SK-N-SH (cell line): Measurements from ENCODE around the gene PRMT7. TPM values are rescaled to one million over a fixed set of nuclear protein-coding genes. Genes with fewer than 3 reads are reported as not detected.

ENCODE experiments used
- CTCF ChIA-PET: fragments of 300-600, 350-600 bp; formaldehyde crosslinking; extraction: SDS; loops from one replicate; lab custom pipeline; 2021; lab: Yijun Ruan, JAX
- POLR2A ChIA-PET: fragments of 350-600 bp; sonication (Branson Sonifier 250); formaldehyde crosslinking; extraction: SDS; loops from one replicate; lab custom pipeline; 2020; ENCODE audit warnings: antibody characterized with exemption, inconsistent platforms; lab: Yijun Ruan, JAX
- DNase-seq: peaks from one replicate; pipeline ENCODE4 v3.0.0; 2012
- H2AFZ ChIP-seq: fragments of 200-600 bp; sonication (generic); 2 replicates; pipeline ENCODE4 v1.8.1; 2016; ENCODE audit warnings: antibody characterized with exemption, mild to moderate bottlenecking, low read depth
- H3F3A ChIP-seq: fragments of 200-600 bp; sonication (generic); replicated peaks from 2 replicates; pipeline ENCODE3; 2016; ENCODE audit warnings: antibody characterized with exemption, mild to moderate bottlenecking; ENCODE audit not compliant: insufficient read depth
- H3K27ac ChIP-seq, 2 experiments: fragments of 200-500 bp in 1 of 2; fragments of 200-600 bp in 1 of 2; sonication (Bioruptor generic) in 1 of 2; sonication (generic), shearing (Covaris generic) in 1 of 2; 2 replicates each; pipeline versions ENCODE4 v1.5.1 to v1.6.1; 2014 to 2016; ENCODE audit warnings: low read depth in 2 of 2, inconsistent platforms in 1 of 2, low read length in 1 of 2, mild to moderate bottlenecking in 1 of 2, mixed read lengths in 1 of 2
- H3K27me3 ChIP-seq: fragments of 200-600 bp; sonication (generic), shearing (Covaris generic); 2 replicates; pipeline ENCODE4 v1.6.1; 2016; ENCODE audit warnings: mixed run types; ENCODE audit not compliant: insufficient read depth
- H3K36me3 ChIP-seq, 2 experiments: fragments of 200-500 bp in 1 of 2; fragments of 200-600 bp in 1 of 2; sonication (Bioruptor generic) in 1 of 2; sonication (generic) in 1 of 2; replicated peaks in 1 of 2; 2 replicates each; pipeline versions ENCODE3 to v1.5.1; 2014 to 2016; ENCODE audit warnings: low read length in 1 of 2, mild to moderate bottlenecking in 1 of 2; ENCODE audit not compliant: insufficient read depth in 2 of 2, control insufficient read depth in 1 of 2
- H3K4me1 ChIP-seq, 2 experiments: fragments of 200-500 bp in 1 of 2; fragments of 200-600 bp in 1 of 2; sonication (Bioruptor generic) in 1 of 2; sonication (generic), shearing (Covaris generic) in 1 of 2; 2 replicates each; pipeline versions ENCODE4 v1.5.1 to v1.6.1; 2014 to 2016; ENCODE audit warnings: low read depth in 1 of 2, low read length in 1 of 2, mixed run types in 1 of 2; ENCODE audit not compliant: insufficient read depth in 2 of 2, control insufficient read depth in 1 of 2
- H3K4me2 ChIP-seq: fragments of 200-600 bp; sonication (generic), shearing (Covaris generic); 2 replicates; pipeline ENCODE4 v1.6.1; 2017; ENCODE audit warnings: mixed run types
- H3K4me3 ChIP-seq, 2 experiments: fragments of 200-500 bp in 1 of 2; fragments of 200-600 bp in 1 of 2; sonication (Bioruptor generic) in 1 of 2; sonication (generic), shearing (Covaris generic) in 1 of 2; 2 replicates each; pipeline versions ENCODE4 v1.5.1 to v1.8.1; 2014 to 2016; ENCODE audit warnings: low read depth in 2 of 2, inconsistent platforms in 1 of 2, low read length in 1 of 2, mild to moderate bottlenecking in 1 of 2, mixed read lengths in 1 of 2, moderate library complexity in 1 of 2
- H3K79me2 ChIP-seq: fragments of 200-600 bp; sonication (generic); 2 replicates; pipeline ENCODE4 v1.8.1; 2017; ENCODE audit warnings: mild to moderate bottlenecking; ENCODE audit not compliant: insufficient read depth
- H3K9ac ChIP-seq: fragments of 200-600 bp; sonication (generic); 2 replicates; pipeline ENCODE4 v1.6.1; 2017; ENCODE audit warnings: mixed run types
- H3K9me2 ChIP-seq: fragments of 200-600 bp; sonication (generic); 2 replicates; pipeline ENCODE4 v1.6.1; 2017; ENCODE audit warnings: mixed run types
- H3K9me3 ChIP-seq: fragments of 200-600 bp; sonication (generic); 2 replicates; pipeline ENCODE4 v1.6.1; 2017; ENCODE audit warnings: mixed run types, mild to moderate bottlenecking, moderate library complexity
- H4K20me1 ChIP-seq: fragments of 200-600 bp; sonication (generic); 2 replicates; pipeline ENCODE4 v1.6.1; 2017; ENCODE audit warnings: mild to moderate bottlenecking, mixed run types; ENCODE audit not compliant: insufficient read depth
- ELF1 ChIP-seq: IDR thresholded peaks from 2 replicates; pipeline ENCODE4 v1.4.0; 2012
- GATA2 ChIP-seq: sonication (generic); formaldehyde crosslinking; IDR thresholded peaks from 2 replicates; pipeline ENCODE4 v1.5.0; 2020; ENCODE audit warnings: mild to moderate bottlenecking, missing genetic modification reagents
- MEF2A ChIP-seq: IDR thresholded peaks from 2 replicates; pipeline ENCODE4 v1.4.0; 2012; ENCODE audit warnings: low read depth, borderline replicate concordance
- MXI1 ChIP-seq: IDR thresholded peaks from 2 replicates; pipeline ENCODE4 v1.6.1; 2012; ENCODE audit warnings: mild to moderate bottlenecking, low read depth, low read length, improper control_type of control experiment
- NRF1 ChIP-seq: IDR thresholded peaks from 2 replicates; pipeline ENCODE4 v1.6.1; 2012; ENCODE audit warnings: low read depth, mild to moderate bottlenecking, low read length
- RFX5 ChIP-seq: IDR thresholded peaks from 2 replicates; pipeline ENCODE4 v1.6.1; 2012; ENCODE audit warnings: mild to moderate bottlenecking, improper control_type of control experiment, low read length
- TCF12 ChIP-seq: IDR thresholded peaks from 2 replicates; pipeline ENCODE4 v1.4.0; 2012
- TEAD4 ChIP-seq: IDR thresholded peaks from 2 replicates; pipeline ENCODE4 v1.4.0; 2012; ENCODE audit warnings: mild to moderate bottlenecking, borderline replicate concordance; ENCODE audit not compliant: insufficient read depth
- WGBS: methylation state at CpG from one replicate; pipeline ENCODE4 v1.1.6; 2017; ENCODE audit warnings: low lambda C conversion rate; 5-methylcytosine and 5-hydroxymethylcytosine counted together
- polyA plus RNA-seq, 3 experiments: library from polyadenylated mRNA; depleted of rRNA; stranded (reverse); fragments of >200 nt; gene quantifications; 2 replicates each; pipeline ENCODE4 v1.2.3, GENCODE V29; 2012
- TF ChIP-seq, protein P1 (sequence below): IDR thresholded peaks from 2 replicates; pipeline ENCODE4; 2012
- TF ChIP-seq, protein P2 (sequence below): IDR thresholded peaks from 2 replicates; pipeline ENCODE4 v1.6.1; 2012; ENCODE audit warnings: mild to moderate bottlenecking, low read depth, low read length, moderate library complexity
- TF ChIP-seq, protein P3 (sequence below): fragments of 150-350 bp; IDR thresholded peaks from 2 replicates; pipeline ENCODE4 v1.6.1; 2017; ENCODE audit warnings: antibody characterized with exemption, low read length, low read depth, borderline replicate concordance

Gene PRMT7
- polyA plus RNA-seq, 1 of the 3 experiments (the other 2 are of a cell fraction): 46.0 TPM

DNA sequence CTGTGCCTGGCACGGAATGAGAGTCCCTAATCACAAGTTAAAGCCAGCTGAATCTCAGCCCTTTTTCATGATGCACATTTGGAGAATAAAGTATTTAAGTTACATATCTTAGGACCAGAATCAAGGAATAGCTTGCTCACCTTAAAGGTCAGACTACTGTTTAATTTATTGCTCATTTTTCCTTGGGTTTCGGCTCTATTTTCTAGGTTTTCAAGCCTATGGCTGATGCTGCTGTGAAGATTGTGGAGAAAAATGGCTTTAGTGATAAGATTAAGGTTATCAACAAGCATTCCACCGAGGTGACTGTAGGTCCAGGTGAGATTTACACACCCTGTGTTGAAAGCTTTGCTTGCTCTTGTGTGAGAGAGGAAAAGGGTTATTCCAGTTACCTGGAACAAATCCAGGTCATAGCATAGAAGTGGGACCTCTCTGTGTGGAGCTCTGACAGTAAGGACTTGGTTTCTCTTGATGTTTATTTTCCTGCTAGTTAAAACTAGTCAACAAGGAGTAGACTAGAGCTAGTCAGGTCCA is 18.1 kb downstream of the PRMT7 start:
- 36% methylated on average over 3 of the region's 3 CpGs for WGBS
- no peak for TF ChIP-seq RFX5
- TF ChIP-seq MXI1: no peak
- TF ChIP-seq, all 33 proteins: peak for 0
- no peaks in the 10 kb centered on the region for H3K9me3 ChIP-seq
- H3K9me2 ChIP-seq: no peaks in the 10 kb centered on the region
- no peaks in the 10 kb centered on the region for H3F3A ChIP-seq
- no peak overlapping the region; a peak in 1 of 4 replicates for H3K4me3 ChIP-seq
- no peak for DNase-seq
- H3K4me2 ChIP-seq: no peak overlapping the region
- no peaks in the 10 kb centered on the region for H4K20me1 ChIP-seq
- H3K36me3 ChIP-seq: peaks cover 11 to 28% of the 10 kb centered on the region in 2 experiments
- POLR2A ChIA-PET: interaction anchor here (0.6 to 1.2 kb wide), 2 partner anchors 18 to 192 kb away, joined by 3 to 4 read pairs; partner anchors contain the start of genes PRMT7 and SLC7A6OS
- H3K27me3 ChIP-seq: no peaks in the 10 kb centered on the region
- H3K9ac ChIP-seq: no peak overlapping the region
- peaks cover 0 to 17% of the 10 kb centered on the region in 2 experiments; a peak in 1 of 4 replicates for H3K4me1 ChIP-seq
- no peak overlapping the region for H2AFZ ChIP-seq
- CTCF ChIA-PET: interaction anchor here (0.6 to 20.3 kb wide), 41 partner anchors 9 to 808 kb away, joined by 3 to 355 read pairs (median 5); partner anchors contain the start of genes PRMT7, SLC7A6, SLC7A6OS and SMPD3
- no peak overlapping the region for H3K27ac ChIP-seq
- no peaks in the 10 kb centered on the region for H3K79me2 ChIP-seq

DNA sequence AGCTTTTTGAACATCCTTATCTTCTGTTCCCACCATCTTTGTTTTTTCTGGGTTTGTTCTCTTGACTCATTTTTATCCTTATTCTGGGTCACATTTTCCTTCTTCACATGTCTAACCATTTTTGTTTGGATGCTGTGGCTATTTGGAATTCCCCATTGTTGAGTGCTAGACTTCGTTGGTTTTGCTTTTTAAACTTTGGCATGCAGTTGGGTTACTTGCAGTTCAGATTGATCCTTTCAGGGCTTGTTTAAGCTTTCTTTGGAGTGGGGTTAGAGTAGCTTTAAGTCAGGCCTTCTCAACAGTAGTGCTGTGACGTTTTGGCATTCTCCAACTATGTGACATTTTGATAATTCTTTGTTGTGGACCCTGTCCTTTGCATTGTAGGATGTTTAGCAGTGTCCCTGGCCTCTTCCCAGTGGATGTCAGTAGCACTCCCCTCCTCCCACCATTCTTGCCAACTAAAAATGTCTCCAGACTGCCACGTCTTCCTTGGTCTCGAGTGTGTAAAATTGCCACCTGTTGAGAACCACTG is 21.1 kb downstream of the PRMT7 start:
- CTCF ChIA-PET: interaction anchor here (0.6 to 20.3 kb wide), 6 partner anchors 21 to 87 kb away, joined by 3 to 355 read pairs (median 4); partner anchors contain the start of genes PLA2G15, PRMT7, SLC7A6 and SLC7A6OS
- no peaks in the 10 kb centered on the region for H3F3A ChIP-seq
- peak overlapping the region in 1 of 2 experiments; percentile 59; a peak in 2 of 4 replicates for H3K27ac ChIP-seq
- WGBS: 68% methylated on average over 4 of the region's 4 CpGs
- DNase-seq: no peak
- peaks cover 2 to 31% of the 10 kb centered on the region in 2 experiments for H3K36me3 ChIP-seq
- H4K20me1 ChIP-seq: no peaks in the 10 kb centered on the region
- H3K4me1 ChIP-seq: peaks cover 0 to 17% of the 10 kb centered on the region in 2 experiments; a peak in 1 of 4 replicates
- H3K4me2 ChIP-seq: no peak overlapping the region
- H2AFZ ChIP-seq: no peak overlapping the region
- POLR2A ChIA-PET: interaction anchor here (0.5 to 0.6 kb wide), 2 partner anchors 68 to 108 kb away, joined by 3 read pairs; partner anchors contain the start of gene SLC7A6
- no peaks in the 10 kb centered on the region for H3K9me2 ChIP-seq
- H3K27me3 ChIP-seq: no peaks in the 10 kb centered on the region
- no peak for TF ChIP-seq GATA2 (CRISPR knock-in tag)
- no peak for TF ChIP-seq TEAD4
- TF ChIP-seq, protein P1, sequence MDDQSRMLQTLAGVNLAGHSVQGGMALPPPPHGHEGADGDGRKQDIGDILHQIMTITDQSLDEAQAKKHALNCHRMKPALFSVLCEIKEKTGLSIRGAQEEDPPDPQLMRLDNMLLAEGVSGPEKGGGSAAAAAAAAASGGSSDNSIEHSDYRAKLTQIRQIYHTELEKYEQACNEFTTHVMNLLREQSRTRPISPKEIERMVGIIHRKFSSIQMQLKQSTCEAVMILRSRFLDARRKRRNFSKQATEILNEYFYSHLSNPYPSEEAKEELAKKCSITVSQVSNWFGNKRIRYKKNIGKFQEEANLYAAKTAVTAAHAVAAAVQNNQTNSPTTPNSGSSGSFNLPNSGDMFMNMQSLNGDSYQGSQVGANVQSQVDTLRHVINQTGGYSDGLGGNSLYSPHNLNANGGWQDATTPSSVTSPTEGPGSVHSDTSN: no peak
- no peak for TF ChIP-seq NRF1
- TF ChIP-seq MEF2A: no peak
- no peak for TF ChIP-seq ELF1
- no peak for TF ChIP-seq TCF12
- TF ChIP-seq, protein P2, sequence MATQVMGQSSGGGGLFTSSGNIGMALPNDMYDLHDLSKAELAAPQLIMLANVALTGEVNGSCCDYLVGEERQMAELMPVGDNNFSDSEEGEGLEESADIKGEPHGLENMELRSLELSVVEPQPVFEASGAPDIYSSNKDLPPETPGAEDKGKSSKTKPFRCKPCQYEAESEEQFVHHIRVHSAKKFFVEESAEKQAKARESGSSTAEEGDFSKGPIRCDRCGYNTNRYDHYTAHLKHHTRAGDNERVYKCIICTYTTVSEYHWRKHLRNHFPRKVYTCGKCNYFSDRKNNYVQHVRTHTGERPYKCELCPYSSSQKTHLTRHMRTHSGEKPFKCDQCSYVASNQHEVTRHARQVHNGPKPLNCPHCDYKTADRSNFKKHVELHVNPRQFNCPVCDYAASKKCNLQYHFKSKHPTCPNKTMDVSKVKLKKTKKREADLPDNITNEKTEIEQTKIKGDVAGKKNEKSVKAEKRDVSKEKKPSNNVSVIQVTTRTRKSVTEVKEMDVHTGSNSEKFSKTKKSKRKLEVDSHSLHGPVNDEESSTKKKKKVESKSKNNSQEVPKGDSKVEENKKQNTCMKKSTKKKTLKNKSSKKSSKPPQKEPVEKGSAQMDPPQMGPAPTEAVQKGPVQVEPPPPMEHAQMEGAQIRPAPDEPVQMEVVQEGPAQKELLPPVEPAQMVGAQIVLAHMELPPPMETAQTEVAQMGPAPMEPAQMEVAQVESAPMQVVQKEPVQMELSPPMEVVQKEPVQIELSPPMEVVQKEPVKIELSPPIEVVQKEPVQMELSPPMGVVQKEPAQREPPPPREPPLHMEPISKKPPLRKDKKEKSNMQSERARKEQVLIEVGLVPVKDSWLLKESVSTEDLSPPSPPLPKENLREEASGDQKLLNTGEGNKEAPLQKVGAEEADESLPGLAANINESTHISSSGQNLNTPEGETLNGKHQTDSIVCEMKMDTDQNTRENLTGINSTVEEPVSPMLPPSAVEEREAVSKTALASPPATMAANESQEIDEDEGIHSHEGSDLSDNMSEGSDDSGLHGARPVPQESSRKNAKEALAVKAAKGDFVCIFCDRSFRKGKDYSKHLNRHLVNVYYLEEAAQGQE: no peak
- TF ChIP-seq, protein P3, sequence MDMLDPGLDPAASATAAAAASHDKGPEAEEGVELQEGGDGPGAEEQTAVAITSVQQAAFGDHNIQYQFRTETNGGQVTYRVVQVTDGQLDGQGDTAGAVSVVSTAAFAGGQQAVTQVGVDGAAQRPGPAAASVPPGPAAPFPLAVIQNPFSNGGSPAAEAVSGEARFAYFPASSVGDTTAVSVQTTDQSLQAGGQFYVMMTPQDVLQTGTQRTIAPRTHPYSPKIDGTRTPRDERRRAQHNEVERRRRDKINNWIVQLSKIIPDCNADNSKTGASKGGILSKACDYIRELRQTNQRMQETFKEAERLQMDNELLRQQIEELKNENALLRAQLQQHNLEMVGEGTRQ: no peak
- TF ChIP-seq RFX5: no peak
- TF ChIP-seq, all 33 proteins: peak for 0
- Histone ChIP-seq H3K9ac (no peak overlapping the region), H3K9me3 (no peaks in the 10 kb centered on the region), H3K79me2 (no peaks in the 10 kb centered on the region), H3K4me3 (no peak overlapping the region)
